SKM-1 (cell line): Measurements from ENCODE around the gene PAX6.

Experiments
- DNase-seq: peaks from one replicate; lab custom pipeline; 2025; ENCODE audit not compliant: unreplicated experiment; lab: John Stamatoyannopoulos, UW

Gene PAX6

GRCh38 chr11:31809541-31809856 is 1.6 kb downstream of the PAX6 start:
- no peak for DNase-seq

- no peak for DNase-seq
These were observed 2.2 kb downstream of the PAX6 start for GRCh38 chr11:31808721-31809540.

DNA sequence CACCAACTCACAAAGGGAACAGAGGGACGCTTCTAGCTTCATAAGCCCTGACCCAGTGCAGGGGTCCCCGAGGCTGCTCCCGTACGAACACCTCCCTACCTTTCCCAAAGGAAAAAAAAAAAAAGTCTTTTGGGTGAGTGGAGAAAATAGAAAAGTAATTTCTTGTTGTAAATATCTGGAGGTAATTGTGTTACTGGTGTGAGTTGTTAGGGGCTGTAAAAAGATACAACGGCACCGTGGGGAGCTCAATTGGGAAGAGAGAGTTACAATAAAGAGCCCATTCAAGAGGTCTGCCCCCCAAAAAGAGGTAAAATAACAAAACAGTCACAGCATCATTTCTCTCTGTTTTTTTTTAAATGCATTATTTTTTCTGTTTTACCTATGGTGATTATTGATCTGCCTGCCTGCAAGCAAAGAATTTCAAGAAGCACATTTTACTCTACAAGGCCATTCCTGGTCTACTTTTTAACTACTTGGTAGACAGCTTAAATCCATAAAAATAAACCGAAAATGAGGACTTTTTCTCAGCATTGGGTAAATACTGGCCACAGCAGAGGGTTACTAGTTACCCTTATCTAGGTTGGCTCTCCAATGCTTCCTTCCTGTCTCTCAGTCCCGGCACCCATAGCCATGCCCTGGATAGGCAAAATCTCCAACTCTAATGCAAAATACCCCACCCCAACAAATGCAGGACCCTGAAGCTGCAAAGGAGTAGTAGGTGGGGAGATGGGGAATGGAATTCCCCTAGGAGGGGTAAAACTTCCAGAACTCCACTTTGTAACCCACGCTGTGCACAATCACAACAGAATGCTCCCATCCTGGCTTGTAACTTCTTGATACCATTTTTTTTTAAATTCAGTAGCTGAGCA is 3.1 kb downstream of the PAX6 start:
- no peak for DNase-seq

DNA sequence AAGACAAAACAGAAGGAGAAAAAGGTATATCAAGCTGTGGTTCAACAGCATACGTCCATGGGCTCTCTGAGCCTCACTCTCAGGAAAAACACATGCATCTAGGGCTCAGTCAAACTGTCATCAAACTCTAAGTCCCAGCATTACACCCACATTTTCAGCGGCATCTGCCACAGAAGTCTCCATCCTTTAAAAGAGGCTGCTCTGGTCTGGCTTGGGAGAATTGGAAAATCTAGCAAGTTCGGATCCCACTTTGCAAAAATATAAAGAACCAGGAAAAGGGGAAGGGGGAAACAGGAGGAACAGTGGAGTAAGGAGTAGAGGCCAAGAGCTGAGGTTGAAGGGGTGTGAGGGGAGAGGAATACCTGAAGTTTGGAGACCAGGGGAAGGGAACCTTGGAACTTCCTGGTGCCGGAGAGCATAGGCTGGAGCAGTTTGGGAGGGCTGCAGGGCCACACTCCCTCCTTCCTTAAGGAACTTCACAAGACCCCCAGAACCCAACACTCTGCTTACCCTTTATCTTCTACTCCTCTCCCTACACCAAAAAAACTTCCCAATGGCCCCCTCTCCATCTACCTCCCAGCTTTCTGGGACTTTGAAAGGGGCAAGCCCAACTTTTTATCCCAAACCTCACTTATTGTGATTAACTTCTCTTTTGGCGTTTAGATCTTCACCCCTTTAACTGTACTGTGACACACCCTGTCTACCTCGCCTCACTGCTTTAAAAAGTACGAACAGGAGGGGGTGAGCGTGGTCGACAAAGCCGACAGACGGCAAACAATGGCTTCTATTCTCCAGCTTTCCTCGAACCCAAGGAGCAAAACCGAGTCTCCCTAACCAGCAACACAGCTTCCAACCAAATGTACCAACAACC is 4.0 kb downstream of the PAX6 start:
- no peak for DNase-seq

GRCh38 chr11:31806186-31806927 is 4.8 kb downstream of the PAX6 start:
- no peak for DNase-seq

DNA sequence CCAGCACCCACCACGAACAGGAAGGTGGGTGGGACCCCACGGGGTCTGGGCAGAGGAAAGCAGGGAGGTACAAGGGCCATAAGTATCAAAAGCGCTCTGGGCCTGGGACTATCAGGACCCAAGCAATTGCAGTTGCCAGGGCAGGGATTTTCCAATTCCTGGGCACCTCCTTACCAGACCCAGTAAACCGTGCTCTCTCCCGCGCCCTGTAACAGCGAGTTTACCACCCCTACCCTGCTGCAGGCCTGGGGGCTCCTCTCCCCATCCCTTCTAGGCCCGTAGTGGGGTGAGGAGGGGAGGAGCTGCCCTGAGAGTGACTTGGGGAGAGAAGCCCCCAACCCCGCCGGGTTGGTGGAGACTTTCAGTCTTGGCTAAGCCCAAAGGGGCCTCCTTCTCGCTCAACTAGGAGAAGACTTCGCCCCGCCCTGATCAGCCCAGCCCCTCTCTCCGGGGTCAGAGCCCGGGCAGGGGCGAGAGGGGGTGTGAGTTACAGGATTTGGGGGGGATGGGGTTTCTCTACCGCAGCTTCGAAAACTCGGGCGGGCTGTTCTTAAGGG is 5.4 kb downstream of the PAX6 start:
- no peak for DNase-seq

DNA sequence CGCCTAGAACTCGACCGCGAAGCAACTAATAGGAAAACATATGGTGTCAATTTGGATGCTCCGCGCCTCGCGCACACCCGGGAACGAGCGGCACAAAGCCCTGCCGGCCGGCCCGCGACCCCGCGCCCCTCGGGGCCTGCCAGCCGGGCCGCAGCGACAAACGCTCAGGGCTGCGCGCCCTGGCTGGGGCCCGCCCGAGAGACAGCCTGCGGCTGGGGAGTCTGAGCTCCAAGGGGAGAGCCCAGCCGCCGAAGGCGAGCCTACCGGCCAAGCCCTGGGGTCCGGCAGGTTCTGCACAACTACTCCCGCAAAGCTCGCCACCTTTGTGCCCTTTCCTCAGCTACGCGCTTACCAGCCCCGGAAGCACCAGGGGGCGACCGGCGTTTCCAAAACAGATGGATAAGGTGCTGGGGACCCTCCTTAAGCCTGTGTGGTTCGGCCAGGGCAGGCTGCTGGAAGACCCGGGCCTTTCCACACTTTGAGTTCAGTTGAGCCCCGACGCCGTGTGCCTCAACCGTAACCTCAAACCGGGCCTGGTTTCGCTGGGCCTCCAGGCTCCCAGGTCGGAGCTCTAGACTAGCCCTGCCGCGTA is 6.0 kb downstream of the PAX6 start:
- no peak for DNase-seq

DNA sequence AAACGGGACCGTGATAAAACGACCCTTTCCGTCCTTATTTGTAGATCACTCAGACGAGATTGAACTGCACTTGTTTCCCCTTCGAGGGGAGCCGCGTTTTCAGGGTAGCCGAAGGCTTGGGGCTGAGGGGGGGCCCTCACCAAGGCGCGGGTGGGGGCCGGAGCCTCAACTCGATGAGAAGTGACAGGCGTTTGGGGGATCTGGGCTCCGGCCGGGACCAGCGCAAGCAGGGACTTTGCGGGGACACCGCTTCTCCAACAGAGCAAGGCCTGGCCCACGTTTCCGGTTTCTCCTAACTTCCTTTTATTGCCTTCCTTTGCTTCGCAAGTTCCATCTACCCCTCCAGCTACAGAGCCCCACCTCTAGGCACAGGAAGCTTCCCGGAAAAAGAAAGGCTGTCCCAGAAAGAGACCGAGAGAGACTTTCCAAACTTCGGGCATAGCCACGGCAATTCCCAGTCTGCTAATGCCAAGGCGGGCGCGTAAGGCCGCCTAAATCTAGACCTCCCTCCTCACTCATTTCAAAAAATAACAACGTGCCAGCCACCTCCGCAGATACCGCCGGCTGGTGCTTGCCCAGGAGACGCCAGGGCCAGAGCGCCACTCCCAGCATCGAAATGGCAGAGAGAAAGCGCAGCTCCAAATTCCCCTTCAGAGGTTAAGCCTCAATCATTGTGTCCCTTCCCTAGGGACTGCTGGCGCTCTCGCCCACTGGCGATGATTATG is 6.6 kb downstream of the PAX6 start:
- DNase-seq, result no peak

DNA sequence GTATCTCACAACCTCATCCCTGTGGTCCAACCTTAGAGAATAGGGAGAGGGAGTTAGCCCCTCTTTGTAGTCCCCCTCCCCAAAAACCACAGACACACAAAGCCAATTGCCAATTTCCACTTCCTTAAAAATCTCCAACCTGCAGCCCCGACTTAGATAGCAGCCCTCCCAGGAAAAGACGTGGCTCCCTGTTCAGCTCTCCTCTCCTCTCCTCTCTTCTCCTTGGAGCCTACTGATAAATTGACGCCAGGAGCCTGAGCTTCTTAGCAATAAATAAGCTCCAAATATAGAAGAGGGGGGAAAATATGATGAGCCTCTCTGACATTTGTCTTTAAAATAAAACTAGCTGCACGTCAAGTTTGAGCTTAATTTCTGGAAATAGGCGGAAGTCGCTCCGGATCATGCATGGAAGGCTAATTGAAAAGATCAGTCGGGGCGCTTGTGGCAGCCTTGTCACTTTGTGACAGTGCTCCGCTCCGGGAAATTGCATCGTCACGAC is 7.3 kb downstream of the PAX6 start:
- DNase-seq, result no peak

GRCh38 chr11:31802990-31803812 is 7.9 kb downstream of the PAX6 start:
- DNase-seq, result no peak

GRCh38 chr11:31802609-31802989 is 8.5 kb downstream of the PAX6 start:
- DNase-seq, result no peak

GRCh38 chr11:31802000-31802551 is 9.0 kb downstream of the PAX6 start:
- DNase-seq, result no peak

DNA sequence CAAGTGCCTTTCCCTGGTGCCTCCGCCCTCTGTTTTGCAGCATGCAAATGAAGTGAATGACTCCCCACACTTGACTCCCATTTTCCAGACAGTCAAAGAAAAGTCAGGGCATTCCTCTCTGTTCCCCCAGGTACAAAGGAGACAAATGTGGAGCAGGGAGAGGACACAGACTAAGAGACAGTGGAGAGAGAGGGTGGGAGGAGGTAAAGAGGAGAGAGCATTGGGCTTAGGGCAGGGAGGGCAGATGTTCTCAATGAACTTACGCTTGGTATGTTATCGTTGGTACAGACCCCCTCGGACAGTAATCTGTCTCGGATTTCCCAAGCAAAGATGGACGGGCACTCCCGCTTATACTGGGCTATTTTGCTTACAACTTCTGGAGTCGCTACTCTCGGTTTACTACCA is 9.8 kb downstream of the PAX6 start:
- DNase-seq, result no peak

DNA sequence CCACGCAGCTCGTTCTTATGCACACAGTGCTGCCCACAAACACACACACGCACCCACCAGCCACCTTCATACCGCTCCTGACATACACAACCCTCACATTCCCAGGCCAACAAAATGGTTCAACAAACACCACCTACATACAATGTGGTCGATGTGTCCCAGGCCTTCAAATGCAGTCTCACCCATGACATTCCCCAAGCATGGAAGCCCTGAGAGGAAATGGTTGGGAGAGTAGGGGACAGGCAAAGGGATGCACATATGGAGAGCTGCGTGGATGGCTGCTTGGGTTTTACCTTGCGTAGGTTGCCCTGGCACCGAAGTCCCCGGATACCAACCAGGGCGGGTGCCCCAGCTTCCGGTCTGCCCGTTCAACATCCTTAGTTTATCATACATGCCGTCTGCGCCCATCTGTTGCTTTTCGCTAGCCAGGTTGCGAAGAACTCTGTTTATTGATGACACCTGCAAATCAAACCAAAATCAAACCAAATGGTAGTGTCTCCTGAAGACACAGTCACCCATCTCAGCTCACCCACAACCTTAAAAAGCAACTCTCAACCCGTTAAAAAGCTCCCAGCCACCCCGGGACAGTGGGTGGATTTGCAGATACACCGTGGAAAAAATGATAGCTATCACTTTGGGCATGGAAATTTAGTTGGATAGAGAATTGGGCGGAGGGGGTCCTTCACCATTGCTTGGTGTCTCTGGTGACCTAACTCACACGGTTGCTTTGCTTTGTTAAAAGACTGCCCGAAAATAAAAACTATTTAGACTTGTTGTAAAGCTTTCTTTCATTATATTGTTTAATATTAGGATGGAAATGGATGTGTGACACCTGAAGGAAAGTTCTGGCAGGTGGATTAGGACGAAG is 10.5 kb downstream of the PAX6 start:
- DNase-seq, result no peak

DNA sequence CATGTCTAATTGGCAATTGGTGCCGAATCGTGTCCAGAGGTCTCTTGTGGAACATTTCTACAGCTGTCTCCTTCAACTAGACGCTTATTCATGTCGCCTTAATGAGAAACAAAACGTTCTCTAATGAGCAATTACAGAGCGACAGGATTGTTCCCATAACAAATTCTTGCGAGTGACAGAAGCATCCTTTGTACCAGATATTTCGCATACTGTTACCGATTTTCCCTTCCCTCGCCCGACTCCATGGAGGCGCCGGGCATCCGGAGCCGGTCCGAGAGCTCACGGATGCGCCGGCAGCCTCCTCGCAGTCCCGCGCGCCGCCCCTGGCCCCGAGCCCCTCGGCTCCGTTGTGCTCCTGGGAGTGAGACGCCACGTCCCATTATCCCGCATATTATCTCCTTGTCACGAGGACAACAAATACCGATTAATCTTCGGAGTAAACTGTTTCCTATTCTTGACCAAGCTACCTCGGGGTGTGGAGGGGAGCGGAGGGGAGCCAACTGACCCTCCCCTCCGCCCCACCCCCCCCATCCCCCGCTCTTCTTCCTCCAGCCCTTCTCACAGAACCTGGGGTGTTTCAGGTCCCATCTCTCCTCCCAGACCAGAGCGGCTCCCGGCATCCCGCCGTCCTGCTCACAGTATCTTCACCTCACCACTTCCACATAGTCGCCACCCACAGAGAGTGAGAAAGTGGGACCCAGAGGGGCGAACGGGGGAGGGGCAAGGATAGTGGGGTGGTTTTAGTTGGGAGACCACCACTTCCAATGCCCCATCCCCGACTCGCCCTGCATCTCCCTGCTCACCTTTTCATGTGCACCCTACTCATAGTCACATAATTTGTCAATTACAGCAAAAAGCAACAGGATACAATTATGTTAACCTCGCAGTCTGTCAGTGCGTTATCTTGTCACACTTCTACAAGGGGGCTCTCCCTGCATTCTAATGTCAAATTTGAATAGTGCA is 11.4 kb downstream of the PAX6 start:
- DNase-seq, result no peak
